NOMO-1 treated with DMSO at 0.1 percent for 48 hours (cell line): Measurements from ENCODE around the gene ATF6.
"Not testable (repeated sequence)": the region's sequence is repeated elsewhere in the genome, so short reads cannot be mapped to it uniquely, and the experiment has no call there.

Experiments used
- DNase-seq: peaks from one replicate; lab custom pipeline; 2025; ENCODE audit not compliant: unreplicated experiment; lab: John Stamatoyannopoulos, UW

ATF6 gene

GRCh38 chr1:161777261-161777660 is 11.1 kb downstream of the ATF6 start:
- no peak for DNase-seq

GRCh38 chr1:161778522-161778921 is 12.4 kb downstream of the ATF6 start:
- no peak for DNase-seq

DNA sequence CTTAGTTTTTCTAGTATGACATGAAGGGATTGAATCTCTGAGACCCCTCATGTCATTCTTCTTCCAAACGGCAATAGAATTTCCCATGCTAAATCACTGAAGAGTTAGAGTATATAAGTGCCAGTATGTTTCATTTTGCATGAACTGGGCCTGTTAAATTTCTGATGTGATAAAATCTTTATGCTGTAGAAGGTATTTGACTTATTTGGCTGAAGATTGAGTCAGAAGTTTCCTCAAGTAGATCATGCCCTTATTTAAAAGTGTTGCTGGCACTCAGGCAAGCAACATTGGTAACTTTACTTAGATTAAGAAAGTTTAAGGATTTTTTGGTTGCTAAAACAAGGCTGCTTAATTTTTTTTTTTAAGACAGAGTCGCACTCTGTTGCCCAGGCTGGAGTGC is 13.3 kb downstream of the ATF6 start:
- DNase-seq: no peak

GRCh38 chr1:161781995-161782394 is 15.9 kb downstream of the ATF6 start:
- DNase-seq: no peak

GRCh38 chr1:161782886-161783285 is 16.8 kb downstream of the ATF6 start:
- no peak for DNase-seq

- DNase-seq: no peak
Observed at GRCh38 chr1:161784968-161785367, 18.8 kb downstream of the ATF6 start.

- DNase-seq: no peak
Observed at GRCh38 chr1:161787355-161787754, 21.2 kb downstream of the ATF6 start.

GRCh38 chr1:161790587-161791317 is 24.6 kb downstream of the ATF6 start:
- DNase-seq: no peak

DNA sequence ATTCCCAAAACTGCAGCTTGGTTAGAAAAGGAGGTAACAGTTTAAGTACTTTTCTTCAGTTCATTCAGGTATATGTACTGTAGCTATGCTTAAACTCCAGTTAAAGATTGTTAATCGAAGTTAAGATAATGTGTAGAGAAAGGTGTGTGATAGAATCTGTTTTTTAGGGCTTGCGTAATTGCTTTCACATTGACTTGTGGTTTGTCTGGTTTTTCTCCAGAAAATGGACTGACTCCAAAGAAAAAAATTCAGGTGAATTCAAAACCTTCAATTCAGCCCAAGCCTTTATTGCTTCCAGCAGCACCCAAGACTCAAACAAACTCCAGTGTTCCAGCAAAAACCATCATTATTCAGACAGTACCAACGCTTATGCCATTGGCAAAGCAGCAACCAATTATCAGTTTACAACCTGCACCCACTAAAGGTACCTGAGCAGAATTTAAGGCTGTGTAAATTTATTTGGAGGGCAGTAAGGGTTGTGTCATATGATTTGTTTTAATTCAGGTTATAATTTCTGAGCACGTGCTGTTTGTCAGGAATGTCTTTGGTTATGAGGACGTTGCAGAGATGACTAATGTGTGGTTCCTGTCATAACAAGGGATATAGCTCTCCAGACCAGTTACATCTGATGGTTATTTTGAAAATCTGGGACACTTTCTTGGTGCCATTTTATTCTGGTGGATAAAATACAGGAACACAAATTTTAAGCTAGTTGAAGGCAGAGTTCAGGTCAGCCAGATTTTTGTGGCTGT is 26.0 kb downstream of the ATF6 start:
- no peak for DNase-seq

DNA sequence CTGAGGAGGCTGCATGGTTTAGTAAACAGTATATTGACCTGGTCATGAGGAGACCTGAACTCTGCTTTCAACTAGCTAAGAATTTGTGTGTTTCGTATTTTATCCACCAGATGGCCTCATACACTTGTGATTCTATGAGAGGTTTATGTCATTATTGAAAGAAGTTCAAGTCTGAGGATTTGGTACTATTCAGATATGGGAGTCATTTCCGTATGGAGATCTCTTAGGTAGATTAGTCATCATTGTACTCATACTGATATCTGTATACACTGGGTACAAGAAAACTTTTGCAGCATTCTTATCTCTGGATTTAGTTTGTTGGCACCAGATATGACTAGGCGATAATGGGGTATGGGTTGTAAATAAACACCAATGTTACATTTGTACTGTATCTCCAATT is 26.6 kb downstream of the ATF6 start:
- peak; percentile 53 for DNase-seq

DNA sequence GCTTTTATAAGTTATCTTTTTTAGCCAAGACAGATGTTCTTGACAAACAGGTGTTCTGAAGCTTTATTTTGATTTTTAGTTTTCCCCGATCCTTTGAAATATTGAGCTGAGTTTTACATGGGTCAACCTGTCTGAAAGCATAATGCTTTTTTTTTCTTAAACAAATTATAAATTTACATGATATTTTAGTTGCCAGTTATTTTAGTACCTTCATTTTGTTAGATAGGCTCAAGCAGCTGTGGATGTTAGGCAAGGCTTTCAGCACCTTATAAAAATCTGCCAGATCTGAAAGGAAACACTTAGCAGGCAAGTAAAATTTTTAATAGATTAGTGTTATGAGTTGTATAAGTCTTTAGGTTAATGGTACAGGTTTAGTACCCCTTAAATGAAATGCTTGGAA is 33.7 kb downstream of the ATF6 start:
- DNase-seq: no peak

DNA sequence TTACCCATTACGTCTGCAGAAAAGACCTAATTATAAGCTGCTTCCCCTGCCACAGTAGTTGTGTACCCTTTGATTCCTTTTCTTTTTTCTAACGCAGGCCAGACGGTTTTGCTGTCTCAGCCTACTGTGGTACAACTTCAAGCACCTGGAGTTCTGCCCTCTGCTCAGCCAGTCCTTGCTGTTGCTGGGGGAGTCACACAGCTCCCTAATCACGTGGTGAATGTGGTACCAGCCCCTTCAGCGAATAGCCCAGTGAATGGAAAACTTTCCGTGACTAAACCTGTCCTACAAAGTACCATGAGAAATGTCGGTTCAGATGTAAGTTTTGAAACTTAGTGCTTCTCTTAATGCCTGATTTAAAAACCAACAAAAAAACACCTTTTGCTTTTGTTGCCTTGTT is 35.8 kb downstream of the ATF6 start:
- no peak for DNase-seq

DNA sequence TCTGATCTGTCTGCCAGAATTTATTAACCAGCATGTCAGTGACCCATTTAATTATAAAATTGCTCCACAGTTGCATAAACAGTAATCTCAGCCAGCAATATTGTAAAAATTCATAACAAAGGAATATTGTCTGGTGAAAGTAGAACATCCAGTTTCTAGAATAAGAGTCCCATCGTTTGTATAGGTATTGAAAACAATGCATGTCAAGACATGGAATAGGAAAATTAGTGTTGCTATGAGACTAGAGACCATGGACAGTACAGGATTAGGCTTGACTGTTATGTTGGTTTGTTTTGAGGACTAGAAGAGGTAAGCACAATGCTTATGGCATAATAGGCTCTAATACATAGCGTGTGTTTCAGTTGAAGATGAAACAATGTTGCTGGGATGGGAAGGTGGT is 37.1 kb downstream of the ATF6 start:
- no peak for DNase-seq

- DNase-seq: no peak
Observed at GRCh38 chr1:161805399-161806197, 39.5 kb downstream of the ATF6 start.

DNA sequence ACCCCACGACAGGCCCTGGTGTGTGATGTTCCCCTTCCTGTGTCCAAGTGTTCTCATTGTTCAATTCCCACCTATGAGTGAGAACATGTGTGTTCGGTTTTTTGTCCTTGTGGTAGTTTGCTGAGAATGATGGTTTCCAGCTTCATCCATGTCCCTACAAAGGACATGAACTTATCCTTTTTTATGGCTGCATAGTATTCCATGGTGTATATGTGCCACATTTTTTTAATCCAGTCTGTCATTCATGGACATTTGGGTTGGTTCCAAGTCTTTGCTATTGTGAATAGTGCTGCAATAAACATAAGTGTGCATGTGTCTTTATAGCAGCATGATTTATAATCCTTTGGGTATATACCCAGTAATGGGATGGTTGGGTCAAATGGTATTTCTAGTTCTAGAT is 43.1 kb downstream of the ATF6 start:
- not testable (repeated sequence) for DNase-seq

DNA sequence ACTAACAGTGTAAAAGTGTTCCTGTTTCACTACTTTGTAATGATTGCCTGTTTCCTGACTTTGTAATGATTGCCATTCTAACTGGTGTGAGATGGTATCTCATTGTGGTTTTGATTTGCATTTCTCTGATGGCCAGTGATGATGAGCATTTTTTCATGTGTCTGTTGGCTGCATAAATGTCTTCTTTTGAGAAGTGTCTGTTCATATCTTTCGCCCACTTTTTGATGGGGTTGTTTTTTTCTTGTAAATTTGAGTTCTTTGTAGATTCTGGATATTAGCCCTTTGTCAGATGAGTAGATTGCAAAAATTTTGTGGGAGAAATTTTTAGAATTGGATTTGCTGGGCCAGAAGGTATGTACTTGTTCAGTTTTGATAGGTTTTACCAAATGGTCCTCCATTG is 43.5 kb downstream of the ATF6 start:
- DNase-seq: not testable (repeated sequence)

DNA sequence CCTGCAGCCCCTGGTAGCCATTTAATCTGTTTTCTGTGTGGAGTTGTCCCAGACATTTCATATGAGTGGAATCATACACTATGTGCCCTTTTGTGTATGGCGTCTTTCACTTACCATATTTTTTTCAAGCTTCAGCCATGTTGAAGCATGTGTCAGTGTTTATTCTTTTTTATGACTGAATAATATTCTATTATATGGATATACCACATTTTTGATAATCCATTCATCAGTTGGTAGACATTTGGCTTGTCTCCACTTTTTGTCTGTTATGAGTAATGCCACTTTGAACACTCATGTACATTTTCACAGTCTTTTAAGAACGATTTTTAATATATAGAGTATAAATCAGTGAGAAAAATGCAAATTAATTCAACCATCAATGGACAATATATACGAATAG is 44.7 kb downstream of the ATF6 start:
- DNase-seq: no peak

GRCh38 chr1:161816201-161816600 is 50.1 kb downstream of the ATF6 start:
- DNase-seq: peak; percentile 84

DNA sequence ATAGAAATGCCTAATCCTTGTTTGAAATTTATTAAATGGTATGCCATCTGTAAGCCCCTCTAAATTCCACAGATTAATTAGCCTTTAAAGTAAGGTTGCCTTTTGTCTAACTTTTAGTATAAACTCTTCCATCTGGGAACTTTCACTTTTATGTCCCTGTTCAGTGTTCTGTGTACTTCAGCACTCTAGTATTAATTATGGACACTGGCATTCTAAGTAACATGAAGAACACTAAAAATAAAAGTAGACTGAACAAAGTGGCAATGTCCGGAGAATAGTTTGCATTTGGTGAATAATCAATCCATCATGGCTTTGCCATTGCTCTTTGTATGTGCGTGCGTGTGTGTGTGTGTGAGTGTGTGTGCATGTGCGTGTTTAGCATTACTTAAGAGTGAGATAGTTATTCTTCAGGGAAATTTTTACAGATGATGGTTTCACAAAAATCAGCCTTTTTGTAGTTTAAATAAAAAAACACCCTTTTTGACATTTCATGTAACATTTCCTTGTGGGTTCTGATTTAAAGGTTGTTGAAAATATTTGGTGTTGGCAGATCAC is 51.1 kb downstream of the ATF6 start:
- DNase-seq: no peak

- DNase-seq: no peak
Observed at GRCh38 chr1:161820914-161821313, 54.8 kb downstream of the ATF6 start.

DNA sequence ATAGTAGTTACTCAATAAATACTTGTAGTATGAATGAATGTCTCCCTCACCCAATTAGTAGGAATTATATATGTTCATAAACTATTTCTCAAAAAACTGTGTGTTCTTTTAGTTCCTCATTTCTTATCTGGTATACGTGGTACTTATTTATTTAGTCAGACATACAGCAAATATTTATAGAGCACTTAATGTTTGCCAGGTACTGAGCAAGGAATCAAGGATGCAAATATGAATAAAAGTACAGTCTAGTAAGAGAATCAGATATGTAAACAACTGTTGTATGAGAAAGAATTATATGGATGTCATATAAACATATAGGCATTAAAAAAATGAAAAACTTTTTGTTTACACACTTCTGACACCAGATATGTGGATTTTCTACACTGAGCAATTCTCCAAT is 58.5 kb downstream of the ATF6 start:
- DNase-seq: no peak

GRCh38 chr1:161825831-161826230 is 59.7 kb downstream of the ATF6 start:
- DNase-seq: no peak
